Measurements from ENCODE around the gene LIPK.

DNA sequence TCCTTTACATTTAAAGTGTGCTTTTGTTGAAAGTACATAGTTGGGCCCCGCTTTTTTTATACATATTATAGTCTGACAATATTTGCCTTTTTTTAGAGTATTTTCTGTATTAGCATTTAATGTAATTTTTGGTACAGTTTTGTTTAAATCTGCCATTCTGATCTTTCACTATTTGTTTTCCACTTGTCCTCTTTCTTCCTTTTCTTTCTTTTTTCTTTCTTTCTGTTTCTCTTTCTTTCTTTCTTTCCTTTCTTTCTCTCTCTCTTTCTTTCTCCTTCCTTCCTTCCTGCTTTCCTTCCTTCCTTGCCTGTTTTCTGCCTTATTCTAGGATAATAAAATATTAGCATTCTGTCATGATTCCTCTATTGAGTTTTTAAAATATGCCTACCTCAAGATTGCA is 9.5 kb downstream of the LIPK start:
- no peak for TF ChIP-seq CTCF (conservative IDR thresholded peaks at IDR 0.05; ENCODE audit: low read depth, low read length)
- no peak for TF ChIP-seq EZH2phosphoT487 (IDR thresholded peaks at IDR 0.05; ENCODE audit: borderline replicate concordance, low read length)
